Activated B cell treated with CpG ODN at 0.5 μM for 24 hours (primary cell): ENCODE measurements around the gene B3GAT1. TPM values are rescaled to one million over a fixed set of nuclear protein-coding genes. Genes with fewer than 3 reads are reported as not detected.

Source experiments
- ATAC-seq: fragments of 200-7000 bp; cut with Tn5 transposase; one replicate; pipeline ENCODE4 v1.10.0; 2021; ENCODE audit warnings: low read depth, mild to moderate bottlenecking, moderate library complexity
- CTCF ChIA-PET: fragments of 350-600 bp; sonication (Branson Sonifier 250); formaldehyde crosslinking; loops from one replicate; lab custom pipeline; 2021; ENCODE audit warnings: antibody characterized with exemption; lab: Charles Lee
- POLR2A ChIA-PET: fragments of 350-600 bp; sonication (Branson Sonifier 250); formaldehyde crosslinking; loops from one replicate; lab custom pipeline; 2021; ENCODE audit warnings: antibody characterized with exemption; lab: Charles Lee
- DNase-seq: peaks from one replicate; pipeline ENCODE4 v3.0.0; 2022
- H3K27ac Mint-ChIP-seq: one replicate; pipeline ENCODE4 v1.8.0; 2020; ENCODE audit warnings: mixed read lengths
- H3K27me3 Mint-ChIP-seq: one replicate; pipeline ENCODE4 v1.8.0; 2021; ENCODE audit warnings: mixed read lengths
- H3K36me3 Mint-ChIP-seq: one replicate; pipeline ENCODE4 v1.8.0; 2021; ENCODE audit warnings: low read depth, mixed read lengths
- H3K4me1 Mint-ChIP-seq: one replicate; pipeline ENCODE4 v1.8.0; 2021; ENCODE audit warnings: mixed read lengths
- H3K4me3 Mint-ChIP-seq: one replicate; pipeline ENCODE4 v1.8.0; 2020; ENCODE audit warnings: mild to moderate bottlenecking, mixed read lengths
- H3K9me3 Mint-ChIP-seq: one replicate; pipeline ENCODE4 v1.8.0; 2020; ENCODE audit warnings: mixed read lengths
- intact Hi-C: fragments of 100-400 bp; cut with micrococcal nuclease; formaldehyde crosslinking; loops from one replicate; pipeline ENCODE4 v1.15.1; 2024
- total RNA-seq: library from RNA; stranded (reverse); gene quantifications from 2 replicates; pipeline ENCODE4 v1.2.3, GENCODE V29; 2022
- TF ChIP-seq, protein P1 (sequence below): fragments of 200-600 bp; IDR thresholded peaks from one replicate; pipeline ENCODE4 v1.8.0; 2022; ENCODE audit warnings: antibody characterized with exemption, mild to moderate bottlenecking

The B3GAT1 gene
- total RNA-seq, 1 donor from 2014 or later = not detected

DNA sequence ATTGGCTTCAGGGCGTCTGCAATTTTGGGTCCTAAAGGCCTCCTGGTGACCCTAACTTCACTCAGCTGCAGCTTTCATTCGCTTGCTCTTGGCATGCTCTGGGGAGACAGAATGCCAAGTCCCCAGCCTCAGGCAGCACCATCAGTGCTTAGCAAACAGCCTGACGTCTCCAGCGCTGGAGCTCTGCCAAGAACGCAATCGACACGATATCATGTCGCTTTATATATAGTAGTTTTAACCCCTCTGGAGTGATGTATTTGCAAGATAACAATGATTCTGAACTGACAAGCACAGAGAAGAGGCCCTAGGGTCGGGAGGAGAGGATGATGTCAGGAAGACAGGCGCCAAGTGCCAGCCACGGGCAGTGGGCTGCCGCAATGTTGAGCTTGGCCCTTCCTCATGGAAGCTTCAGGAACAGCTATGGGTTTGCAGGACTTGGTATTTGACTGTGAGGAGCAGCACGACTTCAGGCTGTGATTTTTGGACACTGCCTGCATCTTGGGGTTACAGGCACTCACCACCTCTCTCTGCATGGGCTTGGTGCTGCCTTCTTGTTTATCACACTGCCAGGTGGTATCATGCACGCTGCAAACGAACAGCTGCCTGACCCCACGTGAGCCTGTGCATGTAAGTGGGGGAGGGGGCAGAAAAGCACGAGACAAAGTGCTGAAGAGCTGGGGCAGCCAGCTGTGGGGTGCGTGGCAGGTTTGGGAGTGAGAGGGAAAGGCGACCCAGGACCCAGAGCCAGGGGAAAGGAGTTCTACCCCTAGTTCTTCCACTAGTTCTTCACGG lies 26.1 kb downstream of the B3GAT1 start:
- H3K27me3 Mint-ChIP-seq = peaks cover 3% of the 10 kb centered on the region
- ATAC-seq (no peak), DNase-seq (no peak)
- TF ChIP-seq, protein P1, sequence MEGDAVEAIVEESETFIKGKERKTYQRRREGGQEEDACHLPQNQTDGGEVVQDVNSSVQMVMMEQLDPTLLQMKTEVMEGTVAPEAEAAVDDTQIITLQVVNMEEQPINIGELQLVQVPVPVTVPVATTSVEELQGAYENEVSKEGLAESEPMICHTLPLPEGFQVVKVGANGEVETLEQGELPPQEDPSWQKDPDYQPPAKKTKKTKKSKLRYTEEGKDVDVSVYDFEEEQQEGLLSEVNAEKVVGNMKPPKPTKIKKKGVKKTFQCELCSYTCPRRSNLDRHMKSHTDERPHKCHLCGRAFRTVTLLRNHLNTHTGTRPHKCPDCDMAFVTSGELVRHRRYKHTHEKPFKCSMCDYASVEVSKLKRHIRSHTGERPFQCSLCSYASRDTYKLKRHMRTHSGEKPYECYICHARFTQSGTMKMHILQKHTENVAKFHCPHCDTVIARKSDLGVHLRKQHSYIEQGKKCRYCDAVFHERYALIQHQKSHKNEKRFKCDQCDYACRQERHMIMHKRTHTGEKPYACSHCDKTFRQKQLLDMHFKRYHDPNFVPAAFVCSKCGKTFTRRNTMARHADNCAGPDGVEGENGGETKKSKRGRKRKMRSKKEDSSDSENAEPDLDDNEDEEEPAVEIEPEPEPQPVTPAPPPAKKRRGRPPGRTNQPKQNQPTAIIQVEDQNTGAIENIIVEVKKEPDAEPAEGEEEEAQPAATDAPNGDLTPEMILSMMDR = no peak
- no peak overlapping the region for H3K4me3 Mint-ChIP-seq
- H3K36me3 Mint-ChIP-seq = no peaks in the 10 kb centered on the region
- H3K4me1 Mint-ChIP-seq = no peaks in the 10 kb centered on the region
- H3K27ac Mint-ChIP-seq = no peak overlapping the region
- intact Hi-C loops = no loop called here
- CTCF ChIA-PET = no interaction called here
- POLR2A ChIA-PET = no interaction called here
- no peaks in the 10 kb centered on the region for H3K9me3 Mint-ChIP-seq

DNA sequence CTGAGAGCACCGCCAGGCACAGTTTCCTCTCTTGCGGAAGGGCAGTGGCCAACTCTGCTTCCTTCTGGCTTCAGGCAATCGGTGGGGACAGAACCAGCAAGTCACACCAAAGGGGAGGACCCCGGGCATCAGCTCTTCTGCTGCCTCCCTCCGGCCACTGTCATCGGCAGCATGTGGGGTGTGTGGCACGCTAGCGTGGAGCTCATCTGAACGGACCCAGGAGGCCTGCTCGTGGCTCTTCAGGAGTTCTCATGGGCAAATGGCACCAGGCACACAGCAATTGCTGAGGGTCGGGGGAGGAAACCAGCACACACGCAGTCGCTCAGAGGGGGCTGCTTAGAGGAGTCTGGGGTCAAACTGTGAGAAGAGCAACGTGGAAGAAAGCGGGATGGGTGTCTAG lies 26.9 kb downstream of the B3GAT1 start:
- no peak for DNase-seq
- Mint-ChIP-seq H3K27ac (no peak overlapping the region), H3K9me3 (no peaks in the 10 kb centered on the region), H3K36me3 (no peaks in the 10 kb centered on the region), H3K4me3 (no peak overlapping the region), H3K27me3 (peaks cover 3% of the 10 kb centered on the region), H3K4me1 (no peaks in the 10 kb centered on the region)
- TF ChIP-seq, protein P1 = no peak
- ChIA-PET CTCF (no interaction called here), POLR2A (no interaction called here)
- intact Hi-C loops = no loop called here
- no peak for ATAC-seq

DNA sequence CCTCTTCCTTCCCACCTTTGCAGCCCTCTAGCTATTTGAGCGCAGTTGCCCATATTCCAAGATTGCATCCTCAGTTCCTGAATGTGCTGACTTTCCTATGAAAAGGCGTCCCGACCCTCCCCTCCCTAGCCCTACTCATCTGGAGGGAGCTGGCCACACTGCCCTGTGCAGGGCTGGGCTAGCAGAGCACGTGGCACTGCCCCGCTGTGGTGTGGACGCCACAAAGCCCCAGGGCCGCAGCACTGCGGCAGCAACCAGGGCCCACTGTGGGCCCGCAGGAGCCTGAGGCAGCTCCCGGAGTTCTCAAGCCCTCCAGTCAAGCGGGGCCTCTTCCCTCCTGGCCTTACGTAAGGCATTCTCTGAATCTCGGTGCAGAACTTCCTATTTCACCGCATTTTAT lies 27.6 kb downstream of the B3GAT1 start:
- Mint-ChIP-seq H3K27ac (no peak overlapping the region), H3K27me3 (peaks cover 3% of the 10 kb centered on the region), H3K9me3 (no peaks in the 10 kb centered on the region), H3K4me3 (no peak overlapping the region), H3K36me3 (no peaks in the 10 kb centered on the region), H3K4me1 (no peaks in the 10 kb centered on the region)
- intact Hi-C loops = no loop called here
- ChIA-PET POLR2A (no interaction called here), CTCF (no interaction called here)
- ATAC-seq = no peak
- DNase-seq = no peak
- TF ChIP-seq, protein P1 = no peak

DNA sequence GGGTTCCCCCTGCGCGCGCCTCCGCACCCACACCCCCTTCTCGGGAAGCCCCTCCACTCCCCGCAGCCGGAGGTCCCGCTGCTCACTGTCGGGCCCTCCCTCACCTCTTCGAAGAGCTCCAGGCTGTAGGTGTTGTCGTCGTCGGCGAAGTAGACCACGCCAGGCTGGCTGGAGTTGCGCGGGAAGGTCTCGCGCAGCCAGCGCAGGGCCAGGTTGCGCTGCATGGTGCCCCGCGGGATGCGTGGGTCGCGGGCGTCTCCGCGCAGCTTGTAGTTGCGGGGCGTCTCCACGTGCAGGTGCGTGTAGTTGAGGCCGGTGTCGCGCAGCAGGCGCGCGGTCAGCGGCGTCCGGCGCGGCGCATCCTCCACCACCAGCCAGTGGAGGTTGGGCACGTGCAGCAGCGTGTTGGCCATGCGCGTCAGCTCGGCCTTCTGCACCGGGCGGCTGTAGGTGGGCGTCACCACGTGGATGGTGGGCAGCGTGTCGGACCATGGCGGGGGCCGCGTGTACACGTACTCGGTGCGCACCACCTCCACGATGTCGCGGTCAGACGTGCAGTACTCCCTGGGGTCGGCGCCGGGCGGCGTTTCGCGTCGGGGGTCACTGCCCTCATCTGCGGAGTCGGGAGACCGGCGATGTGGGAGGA lies 28.3 kb downstream of the B3GAT1 start:
- TF ChIP-seq, protein P1 = no peak
- Mint-ChIP-seq H3K4me1 (no peaks in the 10 kb centered on the region), H3K9me3 (no peaks in the 10 kb centered on the region), H3K36me3 (no peaks in the 10 kb centered on the region), H3K27ac (no peak overlapping the region), H3K4me3 (no peak overlapping the region), H3K27me3 (peaks cover 3% of the 10 kb centered on the region)
- CTCF ChIA-PET = no interaction called here
- no peak for ATAC-seq
- POLR2A ChIA-PET = no interaction called here
- DNase-seq = no peak
- intact Hi-C loops = no loop called here

DNA sequence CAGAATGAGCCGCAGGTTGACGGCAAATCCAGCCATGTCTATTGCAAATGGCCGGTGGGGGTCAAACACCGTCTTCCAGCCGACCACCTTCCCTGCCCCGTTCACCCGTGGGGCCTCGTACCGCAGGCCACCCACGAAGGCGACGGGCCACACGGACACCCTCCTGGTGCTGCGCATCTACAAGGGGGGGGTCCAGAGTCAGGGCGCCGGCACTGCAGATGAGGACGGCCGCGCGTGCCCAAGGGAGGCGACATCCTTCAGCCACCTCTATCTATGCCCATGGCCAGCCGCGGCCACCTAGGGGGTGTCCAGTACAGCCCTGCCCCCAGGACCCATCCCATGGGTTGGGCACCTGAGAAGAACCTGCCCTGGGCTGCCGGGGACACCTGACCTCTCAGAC lies 29.2 kb downstream of the B3GAT1 start:
- H3K4me3 Mint-ChIP-seq = no peak overlapping the region
- no peaks in the 10 kb centered on the region for H3K36me3 Mint-ChIP-seq
- TF ChIP-seq, protein P1 = no peak
- no peak overlapping the region for H3K27ac Mint-ChIP-seq
- H3K27me3 Mint-ChIP-seq = peaks cover 3% of the 10 kb centered on the region
- intact Hi-C loops = no loop called here
- POLR2A ChIA-PET = no interaction called here
- CTCF ChIA-PET = no interaction called here
- H3K9me3 Mint-ChIP-seq = no peaks in the 10 kb centered on the region
- H3K4me1 Mint-ChIP-seq = no peaks in the 10 kb centered on the region
- ATAC-seq = no peak
- no peak for DNase-seq
